Natural killer cell (primary cell): ENCODE results near the gene NTN4. TPM values are rescaled to one million over a fixed set of nuclear protein-coding genes. Genes with fewer than 3 reads are reported as not detected.

ENCODE experiments used
- ATAC-seq, 3 donors: fragments of 150-1000 bp in 2 of 3; fragments of 200-7000 bp in 1 of 3; cut with Tn5 transposase; 1 replicate in 1 of 3; 2 replicates in 2 of 3; pipeline ENCODE4 v1.10.0; 2021; ENCODE audit warnings: mild to moderate bottlenecking in 2 of 3, moderate library complexity in 2 of 3
- DNase-seq, 2 donors: peaks; one replicate each; pipeline versions ENCODE4 v3.0.0 to v3.0.0-alpha.2; 2013 to 2021; ENCODE audit warnings: mixed read lengths in 1 of 2
- H3K27ac ChIP-seq: one replicate; pipeline ENCODE4 v1.5.1; 2013; ENCODE audit warnings: mild to moderate bottlenecking, low read length
- H3K27me3 ChIP-seq: one replicate; pipeline ENCODE4 v1.6.1; 2013; ENCODE audit warnings: low read length; ENCODE audit not compliant: control insufficient read depth, insufficient read depth
- H3K36me3 ChIP-seq: one replicate; pipeline ENCODE4 v1.6.1; 2013; ENCODE audit warnings: low read length; ENCODE audit not compliant: control insufficient read depth, insufficient read depth
- H3K4me1 ChIP-seq: one replicate; pipeline ENCODE4 v1.6.1; 2013; ENCODE audit warnings: low read length; ENCODE audit not compliant: control insufficient read depth, insufficient read depth
- H3K4me3 ChIP-seq: one replicate; pipeline ENCODE4 v1.5.1; 2013; ENCODE audit warnings: low read length
- H3K9me3 ChIP-seq: one replicate; pipeline ENCODE4 v1.6.1; 2013; ENCODE audit warnings: low read length; ENCODE audit not compliant: control insufficient read depth, insufficient read depth
- H3K27ac Mint-ChIP-seq, 2 donors: one replicate each; pipeline ENCODE4 v1.8.0; 2022; ENCODE audit warnings: mild to moderate bottlenecking in 2 of 2, mixed read lengths in 2 of 2, moderate library complexity in 1 of 2
- H3K27me3 Mint-ChIP-seq, 2 donors: one replicate each; pipeline ENCODE4 v1.8.0; 2022; ENCODE audit warnings: low read depth in 2 of 2, mixed read lengths in 2 of 2
- H3K36me3 Mint-ChIP-seq: one replicate; pipeline ENCODE4 v1.8.0; 2022; ENCODE audit warnings: mixed read lengths
- H3K4me1 Mint-ChIP-seq, 2 donors: one replicate each; pipeline ENCODE4 v1.8.0; 2022; ENCODE audit warnings: mixed read lengths in 2 of 2
- H3K4me3 Mint-ChIP-seq: one replicate; pipeline ENCODE4 v1.8.0; 2022; ENCODE audit warnings: mild to moderate bottlenecking, moderate library complexity, mixed read lengths
- H3K9me3 Mint-ChIP-seq, 2 donors: one replicate each; pipeline ENCODE4 v1.8.0; 2022; ENCODE audit warnings: mixed read lengths in 2 of 2
- CTCF ChIP-seq: fragments of 200-600 bp; IDR thresholded peaks from one replicate; pipeline ENCODE4 v1.8.0; 2022; ENCODE audit warnings: antibody characterized with exemption
- WGBS: methylation state at CpG from one replicate; pipeline ENCODE4 v1.1.7; 2013; ENCODE audit warnings: missing lambda C conversion rate; ENCODE audit not compliant: insufficient coverage; 5-methylcytosine and 5-hydroxymethylcytosine counted together
- intact Hi-C: fragments of 100-400 bp; cut with micrococcal nuclease; formaldehyde crosslinking; loops from one replicate; pipeline ENCODE4 v1.14.2; 2022
- total RNA-seq, 4 donors: library from RNA; stranded (reverse); fragments of 120-200 nt in 1 of 4; gene quantifications; one replicate each; pipeline versions ENCODE4 v1.2.3 to v1.2.4, GENCODE V29; 2013 to 2022

Gene NTN4
- total RNA-seq, 3 donors from 2014 or later (not counting 1 experiment from before 2014, with no cell fraction given) = 0.18 TPM; not detected in 2

GRCh38 chr12:95646781-95647190 lies 143.8 kb downstream of the NTN4 start:
- no peaks in the 10 kb centered on the region for H3K27me3 ChIP-seq
- H3K27me3 Mint-ChIP-seq = no peaks in the 10 kb centered on the region

GRCh38 chr12:95643256-95643655 lies 147.3 kb downstream of the NTN4 start:
- no peaks in the 10 kb centered on the region for H3K36me3 ChIP-seq
- DNase-seq (no peak), ATAC-seq (no peak)
- WGBS = 80% methylated on average over 2 of the region's 4 CpGs
- Mint-ChIP-seq H3K27ac (no peak overlapping the region), H3K9me3 (no peaks in the 10 kb centered on the region), H3K4me1 (peaks cover 6 to 7% of the 10 kb centered on the region in 2 donors), H3K36me3 (no peaks in the 10 kb centered on the region), H3K4me3 (no peak overlapping the region), H3K27me3 (no peaks in the 10 kb centered on the region)
- TF ChIP-seq CTCF = no peak
- H3K27ac ChIP-seq = no peak overlapping the region
- intact Hi-C loops = no loop called here
- H3K9me3 ChIP-seq = no peaks in the 10 kb centered on the region
- H3K27me3 ChIP-seq = no peaks in the 10 kb centered on the region
- no peak overlapping the region for H3K4me3 ChIP-seq
- H3K4me1 ChIP-seq = no peaks in the 10 kb centered on the region

More at GRCh38 chr12:95646781-95647190, 143.8 kb downstream of the NTN4 start:
- intact Hi-C loops = no loop called here
- Histone ChIP-seq H3K27ac (no peak overlapping the region), H3K36me3 (no peaks in the 10 kb centered on the region), H3K9me3 (no peaks in the 10 kb centered on the region), H3K4me1 (no peaks in the 10 kb centered on the region), H3K4me3 (no peak overlapping the region)
- H3K9me3 Mint-ChIP-seq = no peaks in the 10 kb centered on the region
- ATAC-seq = no peak
- H3K36me3 Mint-ChIP-seq = no peaks in the 10 kb centered on the region
- no peak for TF ChIP-seq CTCF
- DNase-seq = no peak
- H3K4me3 Mint-ChIP-seq = no peak overlapping the region
- H3K27ac Mint-ChIP-seq = no peak overlapping the region
- WGBS = 95% methylated on average over 5 of the region's 5 CpGs
- peaks cover 6 to 7% of the 10 kb centered on the region in 2 donors for H3K4me1 Mint-ChIP-seq

GRCh38 chr12:95642583-95642982 lies 148.0 kb downstream of the NTN4 start:
- no peak overlapping the region for H3K27ac Mint-ChIP-seq
- Histone ChIP-seq H3K36me3 (no peaks in the 10 kb centered on the region), H3K4me3 (no peak overlapping the region), H3K9me3 (no peaks in the 10 kb centered on the region), H3K4me1 (no peaks in the 10 kb centered on the region), H3K27me3 (no peaks in the 10 kb centered on the region), H3K27ac (no peak overlapping the region)
- intact Hi-C loops = no loop called here
- DNase-seq (no peak), ATAC-seq (peak in 2 of 3 donors; percentile 42 to 52)
- 90% methylated on average over 3 of the region's 6 CpGs for WGBS
- no peaks in the 10 kb centered on the region for H3K9me3 Mint-ChIP-seq
- no peak overlapping the region for H3K4me3 Mint-ChIP-seq
- H3K36me3 Mint-ChIP-seq = no peaks in the 10 kb centered on the region
- H3K4me1 Mint-ChIP-seq = peaks cover 6 to 7% of the 10 kb centered on the region in 2 donors
- no peak for TF ChIP-seq CTCF
- no peaks in the 10 kb centered on the region for H3K27me3 Mint-ChIP-seq

GRCh38 chr12:95641299-95641952 lies 149.1 kb downstream of the NTN4 start:
- 96% methylated on average over 2 of the region's 3 CpGs for WGBS
- H3K4me1 Mint-ChIP-seq = peaks cover 6 to 7% of the 10 kb centered on the region in 2 donors
- TF ChIP-seq CTCF = no peak
- H3K27ac Mint-ChIP-seq = no peak overlapping the region
- no peaks in the 10 kb centered on the region for H3K27me3 Mint-ChIP-seq
- H3K9me3 Mint-ChIP-seq = no peaks in the 10 kb centered on the region
- no peaks in the 10 kb centered on the region for H3K36me3 Mint-ChIP-seq
- H3K4me3 ChIP-seq = no peak overlapping the region
- intact Hi-C loops = no loop called here
- no peaks in the 10 kb centered on the region for H3K36me3 ChIP-seq
- no peak for ATAC-seq
- H3K4me1 ChIP-seq = no peaks in the 10 kb centered on the region
- no peak overlapping the region for H3K27ac ChIP-seq
- H3K27me3 ChIP-seq = no peaks in the 10 kb centered on the region
- no peak overlapping the region for H3K4me3 Mint-ChIP-seq
- DNase-seq = no peak
- H3K9me3 ChIP-seq = no peaks in the 10 kb centered on the region
